Pulmonary artery endothelial cell (primary cell): Measurements from ENCODE around the gene AAGAB. TPM values are rescaled to one million over a fixed set of nuclear protein-coding genes. Genes with fewer than 3 reads are reported as not detected.
"Not testable (repeated sequence)": the region's sequence is repeated elsewhere in the genome, so short reads cannot be mapped to it uniquely, and the experiment has no call there.

Source experiments
- DNase-seq: peaks from one replicate; pipeline ENCODE4 v3.0.0-alpha.2; 2011; ENCODE audit warnings: low read depth, low spot score
- total RNA-seq: library from RNA; depleted of rRNA; stranded (reverse); fragments of >200 nt; gene quantifications from 2 replicates; pipeline ENCODE4 v1.2.3, GENCODE V29; 2014

AAGAB gene, protein sequence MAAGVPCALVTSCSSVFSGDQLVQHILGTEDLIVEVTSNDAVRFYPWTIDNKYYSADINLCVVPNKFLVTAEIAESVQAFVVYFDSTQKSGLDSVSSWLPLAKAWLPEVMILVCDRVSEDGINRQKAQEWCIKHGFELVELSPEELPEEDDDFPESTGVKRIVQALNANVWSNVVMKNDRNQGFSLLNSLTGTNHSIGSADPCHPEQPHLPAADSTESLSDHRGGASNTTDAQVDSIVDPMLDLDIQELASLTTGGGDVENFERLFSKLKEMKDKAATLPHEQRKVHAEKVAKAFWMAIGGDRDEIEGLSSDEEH
- 51.1 and 64.5 TPM in 2 replicates for total RNA-seq

DNA sequence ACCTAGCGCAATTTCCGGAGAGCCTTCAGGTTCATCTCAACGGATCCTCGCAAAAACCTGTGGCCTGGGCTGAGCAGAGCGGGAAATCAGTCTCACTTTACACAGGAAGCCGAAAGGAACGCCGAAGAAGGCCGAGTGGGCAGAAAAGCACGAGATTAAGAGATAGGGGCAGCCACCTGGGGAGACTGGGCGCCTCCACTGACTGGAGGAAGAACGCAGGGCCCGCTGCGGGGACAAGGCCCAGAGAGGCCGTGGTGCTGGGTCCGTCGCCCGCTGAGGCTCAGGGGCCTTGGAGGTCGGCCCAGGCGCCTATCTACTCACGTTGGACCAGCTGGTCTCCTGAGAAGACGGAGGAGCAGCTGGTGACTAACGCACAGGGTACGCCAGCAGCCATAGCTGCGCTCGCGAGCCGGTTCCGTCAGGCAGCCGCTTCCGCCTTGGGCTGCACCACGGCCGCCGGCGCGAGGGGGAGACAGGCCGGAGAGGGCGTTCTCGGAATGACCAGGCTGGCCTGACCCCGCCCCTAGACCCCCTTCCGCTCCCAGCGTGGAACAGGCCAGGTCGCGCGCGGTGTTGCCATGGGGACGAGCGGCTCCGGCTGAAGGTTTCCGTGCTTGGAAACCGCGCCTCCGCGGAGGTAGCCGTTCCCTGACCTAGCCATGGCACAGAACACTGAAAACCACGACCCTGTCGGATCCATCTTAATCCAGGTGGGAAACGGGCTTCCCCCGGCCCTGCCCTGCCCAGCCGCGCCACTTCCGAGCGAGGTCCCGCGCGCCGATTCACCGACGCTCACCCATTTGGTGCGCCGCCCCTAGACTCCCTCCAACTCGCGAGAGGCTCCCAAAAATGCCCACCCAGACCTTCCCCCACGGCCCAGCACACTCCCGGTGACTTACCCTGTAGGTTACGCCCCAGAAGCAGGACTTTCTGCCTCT, at the start of gene AAGAB, which contains the start of gene IQCH:
Gene AAGAB, minus strand, starts transcription at position 424 of the 938 bp plus-strand sequence. Its CDS starts 30 bp downstream, at position 394.
Gene IQCH, plus strand, starts transcription at position 549 of the 938 bp plus-strand sequence. Its CDS starts 111 bp downstream, at position 660.
- peak; percentile 90 for DNase-seq

DNA sequence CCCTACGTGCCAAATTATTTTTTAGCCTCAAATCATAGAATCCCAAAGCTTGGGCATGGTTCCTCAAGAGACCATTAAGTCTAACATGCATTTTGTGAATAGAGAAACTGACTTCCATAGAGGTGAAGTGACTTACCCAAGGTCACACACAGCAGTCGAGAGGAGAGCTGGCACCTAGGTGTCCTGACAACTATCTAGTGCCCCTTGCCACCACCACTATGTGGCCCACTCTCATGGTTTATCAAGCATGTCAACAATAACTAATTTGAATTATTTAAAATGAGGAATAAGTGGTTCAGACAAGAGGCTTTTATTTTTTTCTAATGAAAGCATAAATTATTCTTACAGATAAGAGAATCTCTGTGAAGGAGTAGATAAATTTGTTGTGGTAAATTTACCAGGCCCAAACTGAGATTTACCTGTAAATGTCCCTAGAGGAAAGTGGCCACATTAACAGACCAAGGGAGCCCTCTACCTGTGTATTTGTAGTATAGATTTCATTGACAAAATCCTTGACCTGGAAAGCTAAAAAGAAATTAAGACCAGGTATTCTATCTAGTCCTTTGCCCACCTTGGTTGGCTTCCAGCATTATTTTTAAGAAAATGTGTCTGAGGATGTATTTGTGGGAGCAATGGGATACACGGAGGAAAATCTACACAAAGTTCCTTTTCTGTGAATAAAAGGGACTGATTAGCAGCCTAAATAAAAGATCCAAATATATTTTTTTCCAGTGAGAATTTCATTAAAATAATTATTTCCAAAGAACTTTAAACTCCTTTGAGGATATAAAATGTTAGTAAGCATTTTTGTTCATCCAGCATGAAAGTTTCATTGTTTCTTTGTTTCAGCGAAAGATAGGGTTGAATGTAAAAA, 49.3 kb upstream of the AAGAB start:
- DNase-seq, result no peak

DNA sequence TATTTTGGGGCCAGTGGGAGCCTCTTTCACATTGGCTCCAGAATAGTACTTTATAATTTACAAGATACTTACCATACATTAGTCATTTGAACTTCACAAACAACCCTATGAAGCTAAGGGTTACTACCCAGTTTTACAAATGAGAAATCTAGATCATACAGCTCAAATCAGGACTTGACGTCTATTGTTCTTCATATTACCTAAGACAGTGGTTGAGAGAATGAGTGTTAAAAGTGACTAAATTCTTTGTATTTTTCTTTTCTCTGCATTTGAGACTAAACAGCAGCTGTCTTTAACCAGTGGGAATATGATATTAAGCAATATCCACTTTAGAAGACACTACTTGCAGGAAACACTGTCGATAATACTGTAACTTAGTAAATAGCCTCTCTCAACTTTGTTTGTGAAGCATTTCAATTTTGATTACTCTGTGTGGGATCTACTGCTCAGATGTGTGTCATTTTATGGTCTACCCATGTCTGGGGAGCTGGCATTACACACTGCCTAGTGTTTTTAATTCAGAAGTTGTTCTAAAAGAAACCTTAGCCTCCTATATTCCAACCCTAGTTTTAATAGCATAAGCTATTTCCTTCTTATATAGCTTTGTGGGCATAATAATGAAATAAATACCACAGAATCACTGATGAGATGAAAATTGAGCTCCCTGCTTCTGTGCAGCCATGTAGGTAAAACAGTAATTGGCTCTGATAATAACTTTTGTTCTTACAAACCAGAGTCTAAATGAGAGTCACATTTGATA, 46.0 kb upstream of the AAGAB start:
- no peak for DNase-seq

DNA sequence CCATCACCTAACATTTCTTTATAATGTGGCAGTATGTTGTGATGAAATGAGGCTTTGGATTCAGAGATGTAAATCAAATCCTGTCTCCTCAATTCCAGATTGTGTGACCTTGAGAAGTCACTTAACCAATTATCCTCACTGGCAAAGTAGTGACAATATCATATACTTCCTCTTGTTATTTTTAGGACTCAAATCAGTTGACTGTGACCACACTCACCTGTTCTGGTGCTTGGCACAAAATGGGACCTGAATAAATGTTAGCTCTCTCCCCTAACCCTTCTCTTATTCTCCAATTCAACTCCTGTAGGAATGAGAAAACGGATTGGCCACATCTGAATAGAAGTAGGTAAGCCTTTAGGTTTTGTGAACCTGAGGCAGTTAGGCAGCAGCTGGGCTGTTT, 42.2 kb upstream of the AAGAB start:
- DNase-seq, result no peak

DNA sequence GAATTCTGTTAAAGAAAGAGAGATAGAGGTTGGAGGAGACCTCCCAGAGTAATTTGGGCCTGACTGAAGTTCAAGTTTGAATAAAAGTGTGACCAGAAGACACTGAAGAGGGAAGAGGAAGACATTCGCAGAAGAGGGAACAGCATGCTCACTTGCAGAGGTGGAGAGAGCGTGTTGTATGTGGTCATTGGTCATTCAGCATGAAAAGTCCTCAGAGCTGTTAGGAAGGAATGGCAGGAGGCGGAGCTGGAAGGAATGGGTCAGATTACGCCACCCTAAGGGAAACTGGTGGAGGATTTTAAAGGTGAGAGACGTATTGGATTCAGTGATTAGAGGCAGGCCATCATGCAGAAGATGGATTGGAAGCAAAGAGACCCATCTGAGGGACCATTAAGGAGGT, 41.7 kb upstream of the AAGAB start:
- no peak for DNase-seq

DNA sequence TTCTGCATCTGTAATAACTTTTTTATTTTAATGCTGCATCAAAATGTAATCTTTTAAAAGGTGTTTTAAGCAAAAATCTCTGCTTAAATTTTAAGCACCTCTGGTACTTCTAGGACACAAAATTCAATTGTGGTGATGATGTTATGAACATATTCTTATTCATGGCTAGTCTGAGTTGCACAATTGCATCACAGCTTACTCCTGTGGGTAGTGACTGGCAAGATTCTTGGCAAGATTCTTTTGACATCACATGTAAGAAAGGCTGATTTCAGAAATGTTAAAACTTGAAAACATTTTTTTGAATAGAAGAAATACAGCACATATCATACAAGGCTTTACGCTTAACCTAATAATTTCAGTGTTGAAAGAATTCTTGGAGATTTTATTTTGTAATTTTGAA, 35.9 kb upstream of the AAGAB start:
- DNase-seq, result no peak

DNA sequence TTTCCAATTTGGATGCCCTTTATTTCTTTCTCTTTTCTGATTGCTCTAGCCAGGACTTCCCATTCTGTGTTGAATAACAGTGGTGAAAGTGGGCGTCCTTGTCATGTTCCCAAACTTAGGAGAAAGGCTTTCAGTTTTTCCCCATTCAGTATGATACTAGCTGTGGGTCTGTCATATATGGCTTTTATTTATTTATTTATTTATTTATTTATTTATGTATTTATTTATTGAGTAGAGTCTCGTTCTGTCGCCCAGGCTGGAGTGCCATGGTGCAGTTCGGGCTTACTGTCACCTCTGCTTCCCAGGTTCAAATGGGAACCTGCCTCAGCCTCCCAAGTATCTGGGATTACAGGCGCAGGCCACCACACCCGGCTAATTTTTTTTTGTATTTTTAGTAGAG, 31.9 kb upstream of the AAGAB start:
- DNase-seq, result not testable (repeated sequence)

DNA sequence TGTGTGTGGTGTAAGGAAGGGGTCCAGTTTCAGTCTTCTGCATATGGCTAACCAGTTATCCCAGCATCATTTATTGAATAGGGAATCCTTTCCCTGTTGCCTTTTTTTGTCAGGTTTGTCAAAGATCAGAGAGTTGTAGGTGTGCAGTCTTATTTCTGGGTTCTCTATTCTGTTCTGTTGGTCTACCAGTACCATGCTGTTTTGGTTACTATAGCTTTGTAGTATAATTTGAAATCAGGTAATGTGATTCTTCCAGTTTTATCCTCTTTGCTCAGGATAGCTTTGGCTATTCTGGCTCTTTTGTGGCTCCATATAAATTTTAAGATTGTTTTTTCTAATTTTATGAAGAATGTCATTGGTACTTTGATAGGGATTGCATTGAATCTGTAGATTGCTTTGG, 31.2 kb upstream of the AAGAB start:
- not testable (repeated sequence) for DNase-seq

DNA sequence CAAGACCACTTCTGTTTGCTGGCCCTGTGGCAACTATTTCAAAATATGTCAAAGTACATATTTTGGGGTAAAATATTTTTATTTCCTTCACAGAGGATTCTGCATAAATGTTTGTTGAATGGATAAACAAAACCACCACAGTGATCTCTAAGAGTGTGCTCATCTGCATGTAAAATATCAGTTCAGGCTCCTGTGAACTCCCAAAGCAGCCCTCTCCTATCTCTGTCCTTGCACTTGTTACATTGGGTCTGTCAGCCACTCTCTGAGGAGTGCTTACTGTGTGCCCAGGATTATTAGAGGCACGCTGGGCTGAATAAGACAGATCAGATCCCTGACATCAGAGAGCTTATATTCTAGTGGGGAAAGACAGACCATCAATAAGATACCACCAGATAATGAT, 27.3 kb upstream of the AAGAB start:
- no peak for DNase-seq

DNA sequence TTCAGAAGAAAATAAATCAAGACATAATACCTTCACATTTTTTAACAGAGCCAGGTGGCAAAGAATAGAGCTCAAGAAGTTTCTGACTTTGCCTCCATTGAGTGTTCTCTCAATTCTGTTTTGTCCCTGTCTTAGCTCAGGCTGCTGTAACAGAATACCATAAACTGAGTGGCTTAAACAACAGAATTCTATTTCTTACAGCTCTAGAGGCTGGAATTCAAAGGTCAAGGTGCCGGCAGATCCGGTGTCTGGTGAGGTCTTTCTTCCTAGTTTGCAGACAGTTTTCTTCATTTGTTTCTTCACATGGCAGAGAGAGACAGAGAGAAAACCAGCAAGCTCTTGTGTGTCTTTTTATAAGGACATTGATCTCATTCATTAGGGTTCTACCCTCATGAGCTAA, 25.8 kb upstream of the AAGAB start:
- DNase-seq, result no peak

DNA sequence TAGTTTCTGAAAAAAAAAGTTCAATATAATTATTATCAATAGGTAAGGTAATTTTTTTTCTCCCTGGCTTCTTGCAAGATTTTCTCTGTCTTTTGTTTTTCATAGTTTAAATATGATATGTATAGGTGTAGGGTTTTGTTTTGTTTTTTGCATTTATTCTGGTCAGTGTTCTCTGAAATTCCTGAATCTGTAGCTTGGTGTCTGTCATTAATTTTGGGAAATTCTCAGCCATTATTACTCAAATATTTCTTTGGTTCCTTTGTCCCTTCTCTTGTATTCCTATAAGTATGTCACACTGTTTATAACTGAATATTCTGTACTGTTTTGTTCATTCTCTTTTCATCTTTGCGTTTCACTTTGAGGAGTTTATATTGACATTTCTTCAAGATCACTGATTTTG, 22.2 kb upstream of the AAGAB start:
- no peak for DNase-seq

DNA sequence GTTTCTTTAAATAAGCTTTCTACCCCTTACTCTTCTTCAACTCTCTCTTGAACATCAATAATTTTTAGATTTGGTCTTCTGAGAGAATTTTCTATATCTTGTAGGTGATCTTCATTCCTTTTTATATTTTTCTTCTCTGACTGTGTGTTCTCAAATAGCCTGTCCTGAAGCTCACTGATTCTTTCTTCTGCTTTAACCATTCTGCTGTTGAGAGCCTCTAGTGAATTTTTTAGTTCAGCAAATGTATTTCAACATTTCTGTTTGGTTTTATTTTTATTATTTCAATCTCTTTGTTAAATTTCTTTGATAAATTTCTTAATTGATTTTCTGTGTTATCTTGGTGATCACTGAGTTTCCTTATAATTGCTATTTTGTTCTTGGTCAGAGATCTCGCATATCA, 19.8 kb upstream of the AAGAB start:
- DNase-seq, result no peak

DNA sequence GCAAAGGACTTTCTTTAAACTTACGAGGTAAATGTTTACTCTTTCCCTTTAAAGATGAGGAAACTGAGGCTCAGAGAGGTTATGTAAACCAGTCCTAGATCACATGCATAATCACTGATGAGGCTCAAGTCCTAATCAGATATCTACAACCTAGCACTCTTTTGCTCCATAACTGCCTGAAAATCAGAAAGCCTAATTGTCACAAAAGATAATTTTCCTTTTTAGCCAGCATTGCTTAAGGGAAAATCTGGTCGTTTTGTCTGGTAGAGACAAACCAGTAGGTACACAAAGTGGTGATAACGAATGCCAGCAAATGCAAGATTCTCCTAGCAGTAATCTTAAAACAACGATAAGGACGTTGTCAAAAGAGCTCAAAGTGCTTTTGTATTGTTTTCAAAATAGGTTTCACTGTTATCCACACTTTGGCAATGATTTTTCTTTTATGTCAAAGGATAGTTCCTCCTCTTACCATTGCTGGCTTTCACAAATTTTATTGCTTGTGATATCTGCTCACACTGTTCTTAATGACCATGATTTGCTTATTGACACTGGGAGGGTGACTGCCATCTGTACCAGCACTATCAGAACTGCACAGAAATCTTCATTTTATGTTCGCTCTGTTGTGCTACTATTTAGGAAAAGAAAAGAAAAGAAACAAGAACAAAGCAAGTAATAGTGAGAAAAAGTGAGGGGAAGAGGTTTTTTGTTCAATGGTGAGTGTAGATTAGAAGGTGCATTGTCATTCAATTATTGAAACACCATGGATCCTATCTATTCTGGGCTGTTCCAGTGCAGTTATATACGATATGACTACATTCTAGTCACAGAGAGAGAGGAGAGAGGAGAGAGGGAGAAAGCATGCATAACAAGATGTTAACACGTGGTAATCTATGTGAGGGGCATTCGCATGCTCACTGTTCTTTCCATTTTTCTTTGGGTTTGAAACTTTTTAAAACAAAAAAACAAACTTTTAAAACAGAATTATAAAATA, 13.8 kb upstream of the AAGAB start:
- no peak for DNase-seq

DNA sequence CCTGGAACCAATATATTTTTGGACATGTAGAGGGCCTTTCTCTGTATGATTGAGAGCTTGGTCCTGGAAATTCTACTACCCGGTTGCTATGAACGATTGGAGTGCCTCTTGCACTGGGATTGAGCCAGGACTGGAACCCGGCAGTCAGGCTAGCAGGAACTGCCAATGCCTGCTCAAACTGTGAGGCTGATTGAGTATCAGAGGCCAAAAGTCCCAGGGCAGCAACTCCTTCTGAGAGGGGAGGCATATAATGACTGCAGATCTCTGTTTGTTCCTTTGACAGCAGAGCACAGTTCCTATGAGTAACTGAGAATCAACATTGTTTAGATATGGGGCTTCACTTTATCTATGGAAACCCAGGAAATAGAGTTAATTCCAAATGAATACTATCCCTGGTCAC, 13.0 kb upstream of the AAGAB start:
- DNase-seq, result no peak

DNA sequence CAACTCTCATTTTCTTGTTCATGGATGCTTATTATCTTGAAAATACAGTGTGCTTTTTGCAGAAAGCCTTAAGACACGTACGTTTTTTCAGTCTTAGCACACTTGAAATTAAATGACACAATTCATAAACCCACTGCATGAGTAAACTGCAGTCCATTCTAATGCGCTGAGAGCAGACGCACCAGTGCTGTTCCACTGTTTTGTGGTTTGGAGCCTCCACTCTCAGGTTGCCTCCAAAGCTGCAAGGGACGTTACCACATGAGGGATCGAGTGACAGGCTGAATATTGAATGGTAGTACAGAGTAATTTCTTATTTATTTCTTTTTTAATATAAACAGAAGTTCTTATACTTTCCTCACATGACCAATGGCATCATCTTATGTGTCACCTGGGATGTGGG, 12.4 kb upstream of the AAGAB start:
- DNase-seq, result no peak

DNA sequence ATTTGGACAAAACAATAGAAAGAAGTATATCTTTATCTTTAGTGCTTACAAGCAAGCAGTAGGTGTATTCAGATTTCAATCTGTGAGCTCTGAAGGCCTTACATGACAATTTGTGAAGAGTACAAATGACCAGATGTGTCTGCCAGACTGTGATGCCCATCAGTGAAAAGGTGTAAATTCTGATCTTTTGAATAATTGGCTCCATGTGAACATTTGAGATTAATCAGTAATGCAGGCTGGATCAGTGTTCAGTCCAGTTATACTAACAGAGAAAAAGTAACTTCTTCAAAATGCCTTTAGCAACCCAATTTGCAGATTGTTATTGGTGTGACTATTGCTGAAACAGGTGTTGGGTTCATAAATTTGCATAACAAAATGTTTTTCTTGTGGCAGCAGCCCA, 5.3 kb upstream of the AAGAB start:
- DNase-seq, result no peak

DNA sequence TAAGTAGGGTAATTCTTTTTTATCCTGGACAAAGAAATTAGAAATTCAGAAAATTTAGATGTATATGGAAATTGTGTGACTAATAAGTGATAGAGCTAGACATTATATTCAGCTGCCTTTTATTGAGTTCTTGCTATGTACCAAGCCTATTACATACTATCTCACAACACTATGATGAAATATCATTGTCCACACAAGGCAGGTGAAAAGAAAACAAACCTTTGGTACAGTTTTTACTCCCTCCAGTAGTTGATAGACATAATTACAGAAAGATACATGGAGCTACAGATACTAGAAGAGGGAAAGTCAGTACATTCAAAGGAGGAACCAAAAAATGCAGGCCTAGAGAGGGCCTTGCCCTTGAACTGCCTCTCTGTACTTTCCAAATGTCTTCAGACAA, 4.9 kb upstream of the AAGAB start:
- DNase-seq, result no peak

DNA sequence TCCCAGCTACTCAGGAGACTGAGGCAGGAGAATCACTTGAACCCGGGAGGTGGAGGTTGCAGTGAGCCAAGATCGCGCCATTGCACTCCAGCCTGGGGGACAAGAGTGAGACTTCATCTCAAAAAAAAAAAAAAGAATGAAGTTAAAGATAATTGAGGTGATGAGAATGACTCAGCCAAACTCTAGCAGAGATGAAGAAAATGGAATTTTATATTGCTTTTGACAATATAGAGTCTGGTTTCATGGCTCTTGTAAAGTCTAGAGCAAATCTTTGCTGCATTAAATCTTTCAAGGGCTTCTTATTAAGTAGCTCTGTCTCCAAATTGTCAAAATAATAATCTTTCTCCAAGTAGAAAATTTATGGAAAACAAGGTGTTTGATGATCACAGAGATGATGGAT, 4.0 kb upstream of the AAGAB start:
- DNase-seq, result not testable (repeated sequence)

DNA sequence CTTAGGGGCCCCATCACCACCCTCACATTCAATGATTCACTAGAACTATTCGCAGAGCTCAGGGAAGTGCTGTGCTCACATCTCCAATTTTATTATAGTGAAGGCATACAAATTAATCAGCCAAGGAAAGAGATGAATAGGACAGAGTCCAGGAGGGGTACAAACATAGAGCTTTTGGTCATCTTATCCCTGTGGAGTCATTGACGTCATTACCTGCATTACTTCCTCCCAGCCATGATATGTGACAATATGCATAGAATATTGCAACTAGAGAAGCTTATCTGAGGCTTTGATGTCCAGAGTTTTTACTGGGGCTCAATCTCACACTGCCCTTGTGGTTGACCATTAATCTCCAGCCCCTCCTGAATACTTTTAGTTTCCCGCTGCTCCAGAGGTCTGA, 1.6 kb upstream of the AAGAB start:
- no peak for DNase-seq
